ENCODE measurements around the gene CNTNAP5. TPM values are rescaled to one million over a fixed set of nuclear protein-coding genes. Genes with fewer than 3 reads are reported as not detected.

The CNTNAP5 gene
- total and polyA plus RNA-seq, 2 of the 13 experiments (the other 11 are each of a cell fraction or from before 2014, with no cell fraction given), result not detected

- Histone ChIP-seq H3K4me2 (ENCODE audit: low read depth, low read length) (no peak overlapping the region), H3K4me3 (replicated peaks in 1 of 3; ENCODE audit: insufficient read depth in 1 of 3, low read depth in 2 of 3, low read length in 3 of 3) (no peak overlapping the region), H3K36me3 (replicated peaks in 1 of 2; ENCODE audit: control insufficient read depth in 1 of 2, insufficient read depth in 2 of 2, low read length in 2 of 2) (no peaks in the 10 kb centered on the region), H3K4me1 (ENCODE audit: insufficient read depth, low read length) (no peaks in the 10 kb centered on the region), H2AFZ (ENCODE audit: low read length) (no peak overlapping the region), H3K9me3 (ENCODE audit: low read length) (no peaks in the 10 kb centered on the region), H3K27me3 (ENCODE audit: control insufficient read depth in 1 of 2, insufficient read depth in 2 of 2, low read length in 2 of 2) (no peaks in the 10 kb centered on the region), H3K79me2 (ENCODE audit: insufficient read depth, low read length) (no peaks in the 10 kb centered on the region), H3K9ac (ENCODE audit: insufficient read depth, low read depth, low read length) (no peak overlapping the region), H4K20me1 (ENCODE audit: insufficient read depth, low read length) (no peaks in the 10 kb centered on the region), H3K27ac (ENCODE audit: extremely low read length, insufficient read depth, low read length) (no peak overlapping the region)
- WGBS (ENCODE audit: low lambda C conversion rate), result 9% methylated on average over 4 of the region's 4 CpGs
- in situ Hi-C loops (cut with HindIII; ENCODE audit: extremely low pct_ligation_motif_present, low pct_unique_long_range_greater_than_20kb) (no loop called here), intact Hi-C loops (cut with micrococcal nuclease; ENCODE audit: unreplicated experiment) (no loop called here)
- FAIRE-seq (no peak), DNase-seq (ENCODE audit: low spot score) (no peak), ATAC-seq (no peak)
- ChIA-PET POLR2A (no interaction called here), CTCF (ENCODE audit: low intra/inter-chr PET ratio, low total read pairs) (no interaction called here)
- TF ChIP-seq ZNF629 (CRISPR knock-in tag; conservative IDR thresholded peaks at IDR 0.05), result no peak
- TF ChIP-seq MXI1 (IDR thresholded peaks at IDR 0.05; ENCODE audit: borderline replicate concordance, low read depth, low read length), result no peak
- no peak for TF ChIP-seq ZNF639 (CRISPR knock-in tag; conservative IDR thresholded peaks at IDR 0.05)
- no peak for TF ChIP-seq ONECUT2 (CRISPR knock-in tag; IDR thresholded peaks at IDR 0.05)
- no peak for TF ChIP-seq MAFG (CRISPR knock-in tag; IDR thresholded peaks at IDR 0.05)
- no peak for TF ChIP-seq TARDBP (CRISPR knock-in tag; IDR thresholded peaks at IDR 0.05)
- no peak for TF ChIP-seq LCORL (IDR thresholded peaks at IDR 0.05)
- TF ChIP-seq LCORL (CRISPR knock-in tag; IDR thresholded peaks at IDR 0.05), result no peak
- TF ChIP-seq GABPA (IDR thresholded peaks at IDR 0.05; ENCODE audit: low read depth, low read length), result no peak
- TF ChIP-seq GABPA (CRISPR knock-in tag; IDR thresholded peaks at IDR 0.05; ENCODE audit: low read depth), result no peak
- TF ChIP-seq ZNF232 (CRISPR knock-in tag; IDR thresholded peaks at IDR 0.05; ENCODE audit: borderline replicate concordance), result no peak
- no peak for TF ChIP-seq NR2F1 (CRISPR knock-in tag; IDR thresholded peaks at IDR 0.05)
- TF ChIP-seq JUNB (CRISPR knock-in tag; IDR thresholded peaks at IDR 0.05; ENCODE audit: borderline replicate concordance), result no peak
- TF ChIP-seq MAFF (IDR thresholded peaks at IDR 0.05; ENCODE audit: low read depth, low read length), result no peak
- no peak for TF ChIP-seq PCBP2 (optimal IDR thresholded peaks at IDR 0.05; ENCODE audit: low read depth, low read length, poor library complexity, severe bottlenecking)
- TF ChIP-seq, protein P1, sequence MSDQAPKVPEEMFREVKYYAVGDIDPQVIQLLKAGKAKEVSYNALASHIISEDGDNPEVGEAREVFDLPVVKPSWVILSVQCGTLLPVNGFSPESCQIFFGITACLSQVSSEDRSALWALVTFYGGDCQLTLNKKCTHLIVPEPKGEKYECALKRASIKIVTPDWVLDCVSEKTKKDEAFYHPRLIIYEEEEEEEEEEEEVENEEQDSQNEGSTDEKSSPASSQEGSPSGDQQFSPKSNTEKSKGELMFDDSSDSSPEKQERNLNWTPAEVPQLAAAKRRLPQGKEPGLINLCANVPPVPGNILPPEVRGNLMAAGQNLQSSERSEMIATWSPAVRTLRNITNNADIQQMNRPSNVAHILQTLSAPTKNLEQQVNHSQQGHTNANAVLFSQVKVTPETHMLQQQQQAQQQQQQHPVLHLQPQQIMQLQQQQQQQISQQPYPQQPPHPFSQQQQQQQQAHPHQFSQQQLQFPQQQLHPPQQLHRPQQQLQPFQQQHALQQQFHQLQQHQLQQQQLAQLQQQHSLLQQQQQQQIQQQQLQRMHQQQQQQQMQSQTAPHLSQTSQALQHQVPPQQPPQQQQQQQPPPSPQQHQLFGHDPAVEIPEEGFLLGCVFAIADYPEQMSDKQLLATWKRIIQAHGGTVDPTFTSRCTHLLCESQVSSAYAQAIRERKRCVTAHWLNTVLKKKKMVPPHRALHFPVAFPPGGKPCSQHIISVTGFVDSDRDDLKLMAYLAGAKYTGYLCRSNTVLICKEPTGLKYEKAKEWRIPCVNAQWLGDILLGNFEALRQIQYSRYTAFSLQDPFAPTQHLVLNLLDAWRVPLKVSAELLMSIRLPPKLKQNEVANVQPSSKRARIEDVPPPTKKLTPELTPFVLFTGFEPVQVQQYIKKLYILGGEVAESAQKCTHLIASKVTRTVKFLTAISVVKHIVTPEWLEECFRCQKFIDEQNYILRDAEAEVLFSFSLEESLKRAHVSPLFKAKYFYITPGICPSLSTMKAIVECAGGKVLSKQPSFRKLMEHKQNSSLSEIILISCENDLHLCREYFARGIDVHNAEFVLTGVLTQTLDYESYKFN (CRISPR knock-in tag; conservative IDR thresholded peaks at IDR 0.05), result no peak
- no peak for TF ChIP-seq KAT7 (CRISPR knock-in tag; IDR thresholded peaks at IDR 0.05; ENCODE audit: borderline replicate concordance)
- no TSS peak for BruUV-seq (replicated peaks)
Measured at GRCh38 chr2:124756048-124756447, 731.0 kb downstream of the CNTNAP5 start.
